GM12801 (cell line): ENCODE data around the gene CLPSL1.

Experiments used
- TF ChIP-seq, protein P1 (sequence below): IDR thresholded peaks from one replicate; pipeline ENCODE4 v1.5.1; 2011; ENCODE audit warnings: control low read depth; ENCODE audit not compliant: insufficient read length; ENCODE audit errors: extremely low read depth

CLPSL1 gene

GRCh38 chr6:35751594-35751993 is 29.2 kb upstream of the CLPSL1 start:
- TF ChIP-seq, protein P1, sequence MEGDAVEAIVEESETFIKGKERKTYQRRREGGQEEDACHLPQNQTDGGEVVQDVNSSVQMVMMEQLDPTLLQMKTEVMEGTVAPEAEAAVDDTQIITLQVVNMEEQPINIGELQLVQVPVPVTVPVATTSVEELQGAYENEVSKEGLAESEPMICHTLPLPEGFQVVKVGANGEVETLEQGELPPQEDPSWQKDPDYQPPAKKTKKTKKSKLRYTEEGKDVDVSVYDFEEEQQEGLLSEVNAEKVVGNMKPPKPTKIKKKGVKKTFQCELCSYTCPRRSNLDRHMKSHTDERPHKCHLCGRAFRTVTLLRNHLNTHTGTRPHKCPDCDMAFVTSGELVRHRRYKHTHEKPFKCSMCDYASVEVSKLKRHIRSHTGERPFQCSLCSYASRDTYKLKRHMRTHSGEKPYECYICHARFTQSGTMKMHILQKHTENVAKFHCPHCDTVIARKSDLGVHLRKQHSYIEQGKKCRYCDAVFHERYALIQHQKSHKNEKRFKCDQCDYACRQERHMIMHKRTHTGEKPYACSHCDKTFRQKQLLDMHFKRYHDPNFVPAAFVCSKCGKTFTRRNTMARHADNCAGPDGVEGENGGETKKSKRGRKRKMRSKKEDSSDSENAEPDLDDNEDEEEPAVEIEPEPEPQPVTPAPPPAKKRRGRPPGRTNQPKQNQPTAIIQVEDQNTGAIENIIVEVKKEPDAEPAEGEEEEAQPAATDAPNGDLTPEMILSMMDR, result no peak

DNA sequence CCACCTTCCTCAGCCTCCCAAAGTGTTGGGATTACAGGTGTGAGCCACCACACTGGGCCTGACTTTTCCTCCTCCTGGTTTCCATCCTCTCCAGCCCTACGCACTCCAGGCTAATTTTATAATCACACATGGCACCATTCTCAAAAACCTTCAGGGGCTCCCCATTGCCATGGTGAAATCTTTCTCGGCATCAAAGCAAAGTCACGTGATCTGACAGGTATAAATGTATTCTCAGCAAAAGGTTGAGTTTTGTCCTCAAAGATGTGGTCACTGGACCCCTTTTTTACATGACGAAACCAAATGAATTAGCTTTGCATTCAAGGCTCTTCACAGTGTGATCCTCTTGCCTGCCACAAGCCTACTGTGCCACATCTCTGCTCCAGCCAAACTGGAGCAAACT is 28.5 kb upstream of the CLPSL1 start:
- TF ChIP-seq, protein P1, result no peak

- TF ChIP-seq, protein P1, result no peak
These were observed 26.2 kb upstream of the CLPSL1 start for GRCh38 chr6:35754452-35755277.

DNA sequence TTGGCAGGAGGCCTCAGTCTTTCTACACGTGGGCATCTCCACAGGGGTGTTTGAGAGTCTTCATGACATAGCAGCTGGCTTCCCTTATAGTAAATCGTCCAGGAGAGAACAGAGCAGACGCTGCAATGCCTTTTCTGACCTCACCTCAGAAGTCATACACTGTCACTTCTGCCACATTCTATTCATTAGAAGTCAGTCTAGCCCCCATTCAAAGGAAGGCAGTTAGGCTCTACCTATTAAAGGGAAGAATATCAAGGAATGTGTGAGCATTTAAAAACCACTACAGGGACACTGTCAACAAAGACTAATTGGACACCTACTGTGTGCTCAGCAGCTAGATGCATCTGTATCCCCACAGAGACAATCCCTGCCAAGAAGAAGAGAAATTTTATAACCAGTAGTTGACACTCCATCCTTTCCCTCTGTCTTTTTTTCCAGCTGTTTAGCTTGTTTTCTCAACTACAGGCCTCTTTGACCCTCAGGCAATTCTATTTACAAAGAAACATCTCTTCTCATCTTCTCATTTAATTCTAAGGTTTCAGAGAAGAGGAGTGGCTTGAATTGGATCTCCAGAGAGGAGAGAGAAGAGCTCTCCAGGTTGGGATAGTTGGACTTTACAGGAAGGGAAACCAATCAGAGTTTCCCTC is 25.4 kb upstream of the CLPSL1 start:
- TF ChIP-seq, protein P1, result no peak

DNA sequence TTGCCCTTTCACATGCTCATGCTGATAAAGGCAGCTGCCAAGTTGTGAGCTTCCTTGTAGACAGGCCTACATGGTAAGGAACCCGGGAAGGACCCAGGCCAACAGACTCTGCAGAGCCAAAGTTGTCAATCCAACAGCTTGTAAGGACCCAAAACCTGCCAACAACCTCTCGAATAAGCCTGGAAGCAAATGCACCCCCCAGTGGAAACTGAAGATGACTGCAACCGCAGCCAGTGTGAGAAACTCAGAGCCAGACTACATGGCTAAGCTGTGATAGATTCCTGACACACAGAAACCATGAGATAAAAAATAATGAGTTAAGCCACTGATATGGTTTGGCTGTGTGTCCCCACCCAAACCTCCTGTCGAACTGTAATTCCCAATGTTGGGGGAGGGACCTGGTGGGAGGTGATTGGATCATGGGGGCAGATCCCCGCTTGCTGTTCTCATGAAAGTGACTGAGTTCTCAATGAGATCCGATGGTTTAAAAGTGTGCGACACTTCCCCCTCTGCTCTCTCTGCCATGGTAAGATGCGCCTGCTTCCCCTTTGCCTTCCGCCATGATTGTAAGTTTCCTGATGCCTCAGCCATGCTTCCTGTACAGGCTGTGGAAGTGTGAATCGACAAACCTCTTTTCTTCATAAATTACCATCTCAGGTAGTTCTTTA is 23.2 kb upstream of the CLPSL1 start:
- TF ChIP-seq, protein P1, result no peak

DNA sequence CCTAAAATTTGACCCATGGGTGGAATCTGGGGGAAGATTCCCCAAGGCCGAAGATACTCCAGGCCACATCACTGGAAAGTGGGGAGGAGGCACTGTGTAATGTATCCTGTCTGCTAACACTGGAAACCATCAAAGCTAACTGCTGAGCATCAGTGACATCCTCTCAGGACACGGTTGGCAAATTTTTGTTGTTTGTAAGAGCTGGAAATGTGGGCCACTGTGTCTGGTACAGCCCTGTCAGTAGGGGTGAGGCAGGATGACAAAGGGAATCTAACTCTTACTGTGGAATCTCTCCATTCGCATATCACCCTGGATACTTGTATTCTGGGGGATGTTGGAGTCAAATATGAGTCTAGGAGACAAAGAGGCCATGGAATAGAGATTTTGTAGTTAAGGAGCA is 21.4 kb upstream of the CLPSL1 start:
- TF ChIP-seq, protein P1, result no peak

DNA sequence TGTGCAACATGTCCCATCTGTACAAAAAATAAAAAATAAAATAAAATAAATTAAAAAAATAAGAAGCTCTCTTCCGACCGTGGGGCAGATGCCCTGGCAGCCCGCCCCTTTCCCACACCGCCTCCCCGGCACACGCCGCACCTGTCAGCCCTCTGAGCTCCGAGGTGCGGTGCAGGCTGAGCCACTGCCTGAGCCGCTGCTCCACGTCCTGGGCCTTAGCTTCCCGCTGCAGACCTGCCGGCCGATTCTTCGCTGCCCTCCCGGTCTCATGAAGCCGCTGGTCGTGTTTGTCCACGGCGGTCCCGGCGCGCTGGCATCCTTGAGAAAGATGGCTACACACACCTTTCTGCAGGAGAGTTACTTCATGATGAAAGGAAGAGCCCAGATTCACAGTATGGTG is 15.1 kb upstream of the CLPSL1 start:
- TF ChIP-seq, protein P1, result no peak
